HepG2 (cell line): Measurements from ENCODE around the gene BAHCC1. TPM values are rescaled to one million over a fixed set of nuclear protein-coding genes. Genes with fewer than 3 reads are reported as not detected.
A peak's percentile ranks its signal among the peaks of the same experiment; 100 is the strongest.

ENCODE experiments used
- BRD4 ChIP-seq: sonication (generic); formaldehyde crosslinking; IDR thresholded peaks from 2 replicates; pipeline ENCODE4 v1.4.0; 2020; ENCODE audit warnings: missing genetic modification reagents
- CC2D1A ChIP-seq: sonication (generic); formaldehyde crosslinking; IDR thresholded peaks from 2 replicates; pipeline ENCODE4 v1.8.1; 2023; ENCODE audit warnings: mild to moderate bottlenecking, missing genetic modification reagents
- CHD4 ChIP-seq: fragments of 200-600 bp; sonication (generic); IDR thresholded peaks from 2 replicates; pipeline ENCODE4 v1.7.0; 2017; ENCODE audit warnings: mild to moderate bottlenecking, low read length, borderline replicate concordance
- CREM ChIP-seq, 2 experiments: sonication (generic) in 1 of 2; formaldehyde crosslinking in 1 of 2; IDR thresholded peaks; 2 replicates each; pipeline versions ENCODE4 v1.4.0 to v1.6.1; 2016 to 2020; ENCODE audit warnings: antibody characterized with exemption in 1 of 2, mild to moderate bottlenecking in 1 of 2, missing genetic modification reagents in 1 of 2
- FOSL1 ChIP-seq: sonication (generic); formaldehyde crosslinking; IDR thresholded peaks from 2 replicates; pipeline ENCODE4 v1.9.0; 2021; ENCODE audit warnings: missing genetic modification reagents, borderline replicate concordance
- JUND ChIP-seq: sonication (generic); formaldehyde crosslinking; IDR thresholded peaks from 2 replicates; pipeline ENCODE4 v1.8.0; 2022; ENCODE audit warnings: mild to moderate bottlenecking, missing genetic modification reagents
- MYC ChIP-seq: sonication (generic); formaldehyde crosslinking; IDR thresholded peaks from 2 replicates; pipeline ENCODE4 v1.9.0; 2021; ENCODE audit warnings: missing genetic modification reagents, borderline replicate concordance
- PCBP2 ChIP-seq: fragments of 200-400 bp; formaldehyde crosslinking; optimal IDR thresholded peaks from 2 replicates; pipeline ENCODE3; 2018; ENCODE audit warnings: low read length, low read depth; ENCODE audit not compliant: poor library complexity, severe bottlenecking
- PLSCR1 ChIP-seq: sonication (generic); formaldehyde crosslinking; IDR thresholded peaks from 2 replicates; pipeline ENCODE4 v1.5.0; 2020; ENCODE audit warnings: missing genetic modification reagents, mild to moderate bottlenecking, borderline replicate concordance
- PRPF4 ChIP-seq: fragments of 200-400 bp; formaldehyde crosslinking; IDR thresholded peaks from 2 replicates; pipeline ENCODE4 v1.6.1; 2016; ENCODE audit warnings: low read length, low read depth; ENCODE audit not compliant: poor library complexity, severe bottlenecking
- WIZ ChIP-seq: sonication (generic); formaldehyde crosslinking; IDR thresholded peaks from 2 replicates; pipeline ENCODE4 v1.5.1; 2020; ENCODE audit warnings: mild to moderate bottlenecking, missing genetic modification reagents
- ZBTB8A ChIP-seq: sonication (generic); formaldehyde crosslinking; IDR thresholded peaks from 2 replicates; pipeline ENCODE4 v1.4.0; 2020; ENCODE audit warnings: mild to moderate bottlenecking, low read depth, missing genetic modification reagents, borderline replicate concordance
- ZEB1 ChIP-seq: IDR thresholded peaks from 2 replicates; pipeline ENCODE4 v1.6.1; 2012; ENCODE audit warnings: mild to moderate bottlenecking, low read depth, inconsistent platforms; ENCODE audit not compliant: insufficient replicate concordance
- ZNF235 ChIP-seq: sonication (generic); formaldehyde crosslinking; IDR thresholded peaks from 2 replicates; pipeline ENCODE4 v1.8.1; 2023; ENCODE audit warnings: mild to moderate bottlenecking, missing genetic modification reagents, borderline replicate concordance
- ZNF30 ChIP-seq: sonication (generic); formaldehyde crosslinking; IDR thresholded peaks from 2 replicates; pipeline ENCODE4 v1.5.0; 2020; ENCODE audit warnings: mild to moderate bottlenecking, missing genetic modification reagents
- ZNF343 ChIP-seq: sonication (generic); formaldehyde crosslinking; IDR thresholded peaks from 2 replicates; pipeline ENCODE4 v1.4.0; 2020; ENCODE audit warnings: mild to moderate bottlenecking, missing genetic modification reagents
- ZNF629 ChIP-seq: sonication (generic); formaldehyde crosslinking; conservative IDR thresholded peaks from 2 replicates; pipeline ENCODE4 v1.5.0; 2020; ENCODE audit warnings: missing genetic modification reagents
- ZNF709 ChIP-seq: sonication (generic); formaldehyde crosslinking; IDR thresholded peaks from 2 replicates; pipeline ENCODE4 v1.5.0; 2020; ENCODE audit warnings: mild to moderate bottlenecking, missing genetic modification reagents
- ZNF790 ChIP-seq: sonication (generic); formaldehyde crosslinking; IDR thresholded peaks from 2 replicates; pipeline ENCODE4 v1.8.0; 2022; ENCODE audit warnings: missing genetic modification reagents, mild to moderate bottlenecking, borderline replicate concordance
- ZNF816 ChIP-seq: sonication (generic); formaldehyde crosslinking; IDR thresholded peaks from 2 replicates; pipeline ENCODE4 v1.8.0; 2022; ENCODE audit warnings: missing genetic modification reagents, mild to moderate bottlenecking, borderline replicate concordance
- polyA plus RNA-seq, 8 experiments: library from polyadenylated mRNA; depleted of rRNA in 3 of 8; stranded (reverse) in 7 of 8; unstranded in 1 of 8; fragments of >200 nt; fragmentation: Illumina TruSeq in 4 of 8; extraction: Trizol in 4 of 8; gene quantifications; 2 replicates each; pipeline versions ENCODE4 v1.2.1 to v1.2.3, GENCODE V29; 2011 to 2016; ENCODE audit warnings: low read depth in 4 of 8, missing spikeins in 1 of 8, mixed read lengths in 1 of 8; ENCODE audit not compliant: insufficient read depth in 1 of 8
- total RNA-seq, 5 experiments: library from RNA; depleted of rRNA; stranded (reverse); fragments of >200 nt; fragmentation: Illumina TruSeq; extraction: Trizol; gene quantifications; 2 replicates each; pipeline ENCODE4 v1.2.3, GENCODE V29; 2016; ENCODE audit warnings: low read depth in 1 of 5
- TF ChIP-seq, protein P1 (sequence below): sonication (generic); formaldehyde crosslinking; IDR thresholded peaks from 2 replicates; pipeline ENCODE4 v1.5.1; 2020; ENCODE audit warnings: mild to moderate bottlenecking, missing genetic modification reagents, borderline replicate concordance

BAHCC1 gene
- total and polyA plus RNA-seq, 2 of the 13 experiments (the other 11 are each of a cell fraction or from before 2014, with no cell fraction given): 1.4 to 1.7 TPM

- TF ChIP-seq, protein P1, sequence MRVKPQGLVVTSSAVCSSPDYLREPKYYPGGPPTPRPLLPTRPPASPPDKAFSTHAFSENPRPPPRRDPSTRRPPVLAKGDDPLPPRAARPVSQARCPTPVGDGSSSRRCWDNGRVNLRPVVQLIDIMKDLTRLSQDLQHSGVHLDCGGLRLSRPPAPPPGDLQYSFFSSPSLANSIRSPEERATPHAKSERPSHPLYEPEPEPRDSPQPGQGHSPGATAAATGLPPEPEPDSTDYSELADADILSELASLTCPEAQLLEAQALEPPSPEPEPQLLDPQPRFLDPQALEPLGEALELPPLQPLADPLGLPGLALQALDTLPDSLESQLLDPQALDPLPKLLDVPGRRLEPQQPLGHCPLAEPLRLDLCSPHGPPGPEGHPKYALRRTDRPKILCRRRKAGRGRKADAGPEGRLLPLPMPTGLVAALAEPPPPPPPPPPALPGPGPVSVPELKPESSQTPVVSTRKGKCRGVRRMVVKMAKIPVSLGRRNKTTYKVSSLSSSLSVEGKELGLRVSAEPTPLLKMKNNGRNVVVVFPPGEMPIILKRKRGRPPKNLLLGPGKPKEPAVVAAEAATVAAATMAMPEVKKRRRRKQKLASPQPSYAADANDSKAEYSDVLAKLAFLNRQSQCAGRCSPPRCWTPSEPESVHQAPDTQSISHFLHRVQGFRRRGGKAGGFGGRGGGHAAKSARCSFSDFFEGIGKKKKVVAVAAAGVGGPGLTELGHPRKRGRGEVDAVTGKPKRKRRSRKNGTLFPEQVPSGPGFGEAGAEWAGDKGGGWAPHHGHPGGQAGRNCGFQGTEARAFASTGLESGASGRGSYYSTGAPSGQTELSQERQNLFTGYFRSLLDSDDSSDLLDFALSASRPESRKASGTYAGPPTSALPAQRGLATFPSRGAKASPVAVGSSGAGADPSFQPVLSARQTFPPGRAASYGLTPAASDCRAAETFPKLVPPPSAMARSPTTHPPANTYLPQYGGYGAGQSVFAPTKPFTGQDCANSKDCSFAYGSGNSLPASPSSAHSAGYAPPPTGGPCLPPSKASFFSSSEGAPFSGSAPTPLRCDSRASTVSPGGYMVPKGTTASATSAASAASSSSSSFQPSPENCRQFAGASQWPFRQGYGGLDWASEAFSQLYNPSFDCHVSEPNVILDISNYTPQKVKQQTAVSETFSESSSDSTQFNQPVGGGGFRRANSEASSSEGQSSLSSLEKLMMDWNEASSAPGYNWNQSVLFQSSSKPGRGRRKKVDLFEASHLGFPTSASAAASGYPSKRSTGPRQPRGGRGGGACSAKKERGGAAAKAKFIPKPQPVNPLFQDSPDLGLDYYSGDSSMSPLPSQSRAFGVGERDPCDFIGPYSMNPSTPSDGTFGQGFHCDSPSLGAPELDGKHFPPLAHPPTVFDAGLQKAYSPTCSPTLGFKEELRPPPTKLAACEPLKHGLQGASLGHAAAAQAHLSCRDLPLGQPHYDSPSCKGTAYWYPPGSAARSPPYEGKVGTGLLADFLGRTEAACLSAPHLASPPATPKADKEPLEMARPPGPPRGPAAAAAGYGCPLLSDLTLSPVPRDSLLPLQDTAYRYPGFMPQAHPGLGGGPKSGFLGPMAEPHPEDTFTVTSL: no peak
- TF ChIP-seq WIZ (CRISPR knock-in tag): no peak
- TF ChIP-seq ZNF790 (CRISPR knock-in tag): peak; percentile 76; the same call in 1 of the 2 replicates
- TF ChIP-seq ZNF30 (CRISPR knock-in tag): peak; percentile 83
- no peak for TF ChIP-seq ZBTB8A (CRISPR knock-in tag)
- 0 out of 2 replicates have a peak, but pooled peaks have one; percentile 22 for TF ChIP-seq CC2D1A (CRISPR knock-in tag)
- TF ChIP-seq PRPF4: no peak
- TF ChIP-seq PLSCR1: no peak
- no peak for TF ChIP-seq FOSL1 (CRISPR knock-in tag)
- TF ChIP-seq CREM (IDR thresholded peaks at IDR 0.05): no peak
- TF ChIP-seq CREM (CRISPR knock-in tag; IDR thresholded peaks at IDR 0.05): no peak
- no peak for TF ChIP-seq CHD4
- TF ChIP-seq MYC (CRISPR knock-in tag): peak; percentile 75
- TF ChIP-seq BRD4 (CRISPR knock-in tag): peak; percentile 20; the same call in 1 of the 2 replicates
- 0 out of 2 replicates have a peak, but pooled peaks have one; percentile 6 for TF ChIP-seq ZNF343 (CRISPR knock-in tag)
- no peak for TF ChIP-seq PCBP2
- TF ChIP-seq ZEB1: no peak
- peak; percentile 93 for TF ChIP-seq ZNF709 (CRISPR knock-in tag)
- peak; percentile 77; the same call in 1 of the 2 replicates for TF ChIP-seq ZNF235 (CRISPR knock-in tag)
- TF ChIP-seq ZNF816: 0 out of 2 replicates have a peak, but pooled peaks have one; percentile 13
- TF ChIP-seq JUND (CRISPR knock-in tag): no peak
- TF ChIP-seq ZNF629: no peak
Measured at GRCh38 chr17:81487487-81488275, 92.4 kb downstream of the BAHCC1 start (continued).
